ENCODE results near the gene DLG2. TPM values are rescaled to one million over a fixed set of nuclear protein-coding genes. Genes with fewer than 3 reads are reported as not detected.

Gene DLG2
- total RNA-seq, 1 donor from 2014 or later = 6.7 TPM

GRCh38 chr11:83779876-83780275 is 1847.3 kb downstream of the DLG2 start:
- Mint-ChIP-seq H3K36me3 (no peaks in the 10 kb centered on the region), H3K9me3 (no peaks in the 10 kb centered on the region), H3K4me1 (peaks cover 4% of the 10 kb centered on the region), H3K27ac (no peak overlapping the region), H3K27me3 (ENCODE audit: low read depth) (no peaks in the 10 kb centered on the region), H3K4me3 (no peak overlapping the region)
- TF ChIP-seq CTCF (IDR thresholded peaks at IDR 0.05; ENCODE audit: unreplicated experiment) = no peak
- no peak for DNase-seq (ENCODE audit: low spot score in 2 of 2, unreplicated experiment in 2 of 2)

- Mint-ChIP-seq H3K27me3 (ENCODE audit: low read depth) (no peaks in the 10 kb centered on the region), H3K4me1 (peaks cover 4% of the 10 kb centered on the region), H3K27ac (peak overlapping the region; percentile 0), H3K4me3 (no peak overlapping the region), H3K36me3 (no peaks in the 10 kb centered on the region), H3K9me3 (no peaks in the 10 kb centered on the region)
- no peak for DNase-seq (ENCODE audit: low spot score in 2 of 2, unreplicated experiment in 2 of 2)
- TF ChIP-seq CTCF (IDR thresholded peaks at IDR 0.05; ENCODE audit: unreplicated experiment) = no peak
Measured at GRCh38 chr11:83778596-83778995, 1848.5 kb downstream of the DLG2 start.

- H3K4me3 Mint-ChIP-seq = no peak overlapping the region
- peaks cover 4% of the 10 kb centered on the region for H3K4me1 Mint-ChIP-seq
- no peaks in the 10 kb centered on the region for H3K9me3 Mint-ChIP-seq
- no peak for TF ChIP-seq CTCF (IDR thresholded peaks at IDR 0.05; ENCODE audit: unreplicated experiment)
- H3K36me3 Mint-ChIP-seq = no peaks in the 10 kb centered on the region
- no peaks in the 10 kb centered on the region for H3K27me3 Mint-ChIP-seq (ENCODE audit: low read depth)
- DNase-seq (ENCODE audit: low spot score in 2 of 2, unreplicated experiment in 2 of 2) = no peak
- no peak overlapping the region for H3K27ac Mint-ChIP-seq
Measured at GRCh38 chr11:83773950-83774880, 1852.9 kb downstream of the DLG2 start.

GRCh38 chr11:83768489-83768888 is 1858.7 kb downstream of the DLG2 start:
- DNase-seq (ENCODE audit: low spot score in 2 of 2, unreplicated experiment in 2 of 2) = no peak
- H3K36me3 Mint-ChIP-seq = no peaks in the 10 kb centered on the region
- H3K9me3 Mint-ChIP-seq = peaks cover 5% of the 10 kb centered on the region
- TF ChIP-seq CTCF (IDR thresholded peaks at IDR 0.05; ENCODE audit: unreplicated experiment) = no peak
- no peak overlapping the region for H3K27ac Mint-ChIP-seq
- H3K27me3 Mint-ChIP-seq (ENCODE audit: low read depth) = no peaks in the 10 kb centered on the region
- no peaks in the 10 kb centered on the region for H3K4me1 Mint-ChIP-seq
- H3K4me3 Mint-ChIP-seq = no peak overlapping the region

GRCh38 chr11:83766932-83767331 is 1860.2 kb downstream of the DLG2 start:
- peaks cover 5% of the 10 kb centered on the region for H3K9me3 Mint-ChIP-seq
- no peak overlapping the region for H3K27ac Mint-ChIP-seq
- no peak for DNase-seq (ENCODE audit: low spot score in 2 of 2, unreplicated experiment in 2 of 2)
- H3K4me1 Mint-ChIP-seq = no peaks in the 10 kb centered on the region
- no peaks in the 10 kb centered on the region for H3K27me3 Mint-ChIP-seq (ENCODE audit: low read depth)
- H3K36me3 Mint-ChIP-seq = no peaks in the 10 kb centered on the region
- no peak overlapping the region for H3K4me3 Mint-ChIP-seq
- no peak for TF ChIP-seq CTCF (IDR thresholded peaks at IDR 0.05; ENCODE audit: unreplicated experiment)

Measured in mesothelial cell of epicardium (in vitro differentiated cells).